Ishikawa (cell line): Measurements from ENCODE around the gene IL23R.

ENCODE experiments used
- CEBPB ChIP-seq: IDR thresholded peaks from 2 replicates; pipeline ENCODE4 v1.6.1; 2012
- CREB1 ChIP-seq: IDR thresholded peaks from 2 replicates; pipeline ENCODE4 v1.6.1; 2012; ENCODE audit warnings: low read depth
- EGR1 ChIP-seq: IDR thresholded peaks from 2 replicates; pipeline ENCODE4 v1.6.1; 2012
- EP300 ChIP-seq: IDR thresholded peaks from 2 replicates; pipeline ENCODE4 v1.6.1; 2012; ENCODE audit warnings: borderline replicate concordance
- FOXM1 ChIP-seq: IDR thresholded peaks from 2 replicates; pipeline ENCODE4 v1.6.1; 2012; ENCODE audit warnings: low read depth, borderline replicate concordance
- NFIC ChIP-seq: IDR thresholded peaks from 2 replicates; pipeline ENCODE4 v1.6.1; 2012
- RAD21 ChIP-seq: IDR thresholded peaks from 2 replicates; pipeline ENCODE4 v1.6.1; 2012; ENCODE audit warnings: low read depth
- REST ChIP-seq: IDR thresholded peaks from 2 replicates; pipeline ENCODE4 v1.6.1; 2012; ENCODE audit warnings: low read depth, mild to moderate bottlenecking
- TAF1 ChIP-seq: IDR thresholded peaks from 2 replicates; pipeline ENCODE4 v1.6.1; 2012; ENCODE audit warnings: low read depth, mild to moderate bottlenecking
- TCF12 ChIP-seq: IDR thresholded peaks from 2 replicates; pipeline ENCODE4 v1.6.1; 2012; ENCODE audit warnings: low read depth
- ZBTB7A ChIP-seq: IDR thresholded peaks from 2 replicates; pipeline ENCODE4 v1.6.1; 2012; ENCODE audit warnings: low read depth

- TF ChIP-seq TAF1, result no peak
- peak; percentile 27; the same call in 1 of the 2 replicates for TF ChIP-seq RAD21
- no peak for TF ChIP-seq CEBPB
- no peak for TF ChIP-seq EGR1
- TF ChIP-seq ZBTB7A, result no peak
- TF ChIP-seq EP300, result no peak
- TF ChIP-seq REST, result no peak
- no peak for TF ChIP-seq TCF12
- TF ChIP-seq CREB1, result no peak
- no peak for TF ChIP-seq NFIC
- no peak for TF ChIP-seq FOXM1
Measured at GRCh38 chr1:67213164-67213563, 46.9 kb downstream of the IL23R start.
